Measurements from ENCODE around the gene AFAP1. TPM values are rescaled to one million over a fixed set of nuclear protein-coding genes. Genes with fewer than 3 reads are reported as not detected.
A peak's percentile ranks its signal among the peaks of the same experiment; 100 is the strongest.

AFAP1 gene
- total and polyA plus RNA-seq, 2 of the 8 experiments (the other 6 are each of a cell fraction or from before 2014, with no cell fraction given) = 3.6 to 18.2 TPM

DNA sequence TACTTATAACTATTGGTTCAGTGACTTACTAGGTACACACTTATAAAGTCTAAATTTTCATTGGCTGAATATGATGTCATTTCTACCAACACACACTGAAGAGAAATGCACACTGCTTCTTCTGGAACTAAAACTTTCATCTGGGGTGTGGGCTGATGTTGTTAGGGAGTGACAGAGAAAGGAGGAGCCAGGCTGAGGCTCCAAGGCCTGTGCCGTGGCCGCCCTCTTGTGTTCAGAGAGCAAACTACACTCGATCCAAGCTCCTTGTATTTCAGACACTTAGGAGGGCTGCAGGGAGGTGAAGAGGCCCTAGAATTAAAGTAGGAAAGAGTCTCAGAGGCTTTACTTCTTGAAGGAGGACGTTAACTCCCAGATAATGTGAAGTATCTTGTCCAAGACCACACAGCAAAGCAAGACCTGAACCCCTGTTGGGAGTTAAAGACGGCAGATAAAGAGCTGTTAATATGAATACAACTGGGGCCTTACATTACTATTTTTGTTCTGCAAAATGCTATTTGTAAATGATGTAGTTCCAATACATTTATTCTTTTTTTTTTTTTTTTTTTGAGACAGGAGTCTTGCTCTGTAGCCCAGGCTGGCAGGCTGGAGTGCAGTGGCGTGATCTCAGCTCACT is 137.5 kb downstream of the AFAP1 start:
- Histone ChIP-seq H3K18ac (ENCODE audit: extremely low read depth, low read length) (no peak overlapping the region), H3K9ac (replicated peaks in 1 of 4; ENCODE audit: extremely low read depth in 1 of 4, low read depth in 3 of 4, low read length in 3 of 4) (no peak overlapping the region), H2BK5ac (ENCODE audit: low read depth, low read length) (no peak overlapping the region), H3K4me2 (ENCODE audit: insufficient read depth in 1 of 2, low read depth in 2 of 2, low read length in 2 of 2) (no peak overlapping the region), H2BK20ac (ENCODE audit: low read length) (no peak overlapping the region), H3K27ac (ENCODE audit: low read depth, low read length) (no peak overlapping the region), H4K5ac (ENCODE audit: insufficient read length, low read depth, low read length) (no peak overlapping the region), H3K27me3 (replicated peaks in 1 of 4; ENCODE audit: control insufficient read depth in 3 of 4, extremely low read depth in 1 of 4, insufficient read depth in 3 of 4, low read length in 3 of 4) (no peaks in the 10 kb centered on the region), H3K79me1 (ENCODE audit: low read depth, low read length) (no peaks in the 10 kb centered on the region), H4K8ac (ENCODE audit: extremely low read depth, insufficient read depth, low read length) (no peak overlapping the region), H3K36me3 (ENCODE audit: control insufficient read depth in 2 of 4, insufficient read depth in 4 of 4, low read length in 3 of 4) (peaks cover 0 to 8% (median 4%) of the 10 kb centered on the region in 4 experiments; a peak in 6 of 8 replicates), H3K4me3 (ENCODE audit: extremely low read depth in 1 of 4, insufficient read depth in 2 of 4, low read depth in 3 of 4, low read length in 4 of 4) (no peak overlapping the region), H3K56ac (replicated peaks; ENCODE audit: insufficient read length, low read depth, low read length) (no peak overlapping the region), H4K20me1 (replicated peaks in 1 of 2; ENCODE audit: control insufficient read depth in 1 of 2, insufficient read depth in 2 of 2, low read length in 2 of 2) (no peaks in the 10 kb centered on the region), H3K79me2 (ENCODE audit: control insufficient read depth in 1 of 2, insufficient read depth in 2 of 2, low read length in 2 of 2) (no peaks in the 10 kb centered on the region), H2BK120ac (replicated peaks; ENCODE audit: low read depth, low read length) (no peak overlapping the region), H4K91ac (replicated peaks; ENCODE audit: insufficient read length, low read length) (no peak overlapping the region), H2AK5ac (ENCODE audit: low read depth, low read length) (no peak overlapping the region), H3K23me2 (ENCODE audit: low read depth, low read length) (no peaks in the 10 kb centered on the region), H3K4ac (replicated peaks; ENCODE audit: insufficient read length, low read depth, low read length) (no peak overlapping the region), H2BK12ac (ENCODE audit: low read depth, low read length) (no peak overlapping the region), H3K14ac (ENCODE audit: insufficient read length) (no peak overlapping the region), H3K9me3 (ENCODE audit: insufficient read depth in 2 of 2, low read depth in 1 of 2, low read length in 1 of 2) (peaks cover 4 to 6% of the 10 kb centered on the region in 2 experiments; a peak in 2 of 4 replicates), H2AFZ (ENCODE audit: low read length) (no peak overlapping the region), H3K4me1 (replicated peaks in 1 of 4; ENCODE audit: control insufficient read depth in 3 of 4, insufficient read depth in 4 of 4, low read length in 3 of 4) (peaks cover 11 to 20% (median 17%) of the 10 kb centered on the region in 4 experiments), H3K23ac (ENCODE audit: insufficient read length) (no peak overlapping the region), H2BK15ac (ENCODE audit: low read length) (no peak overlapping the region)
- FAIRE-seq = peak; percentile 42
- POLR2A ChIA-PET (ENCODE audit: partially characterized antibody) = interaction anchor here (0.6 kb wide), 1 partner anchor 176 kb away, joined by 4 read pairs; no protein-coding TSS in a partner anchor
- CTCF ChIA-PET (ENCODE audit: partially characterized antibody) = interaction anchor here (0.6 to 11.1 kb wide), 54 partner anchors 8 to 1714 kb away, joined by 3 to 180 read pairs (median 4); partner anchors contain the start of gene AFAP1
- DNase-seq (ENCODE audit: low read depth in 1 of 2, low spot score in 2 of 2) = peak; percentile 39 to 95
- 31% methylated on average over 6 of the region's 6 CpGs; no CpG with 5 or more reads in 1 of the 2 experiments for WGBS, 2 experiments (ENCODE audit: extremely low coverage in 1 of 2, insufficient coverage in 1 of 2, insufficient read length in 1 of 2, insufficient replicate concordance in 2 of 2, low coverage in 1 of 2, low lambda C conversion rate in 2 of 2, missing lambda C conversion rate in 1 of 2)
- TF ChIP-seq SUZ12 (IDR thresholded peaks at IDR 0.05; ENCODE audit: low read length) = no peak
- peak in 1 of 2 experiments; percentile 40; a peak in 1 of 4 replicates for TF ChIP-seq SIN3A (conservative IDR thresholded peaks at IDR 0.05 in 1 of 2, IDR thresholded peaks at IDR 0.05 in 1 of 2; ENCODE audit: low read depth in 1 of 2, low read length in 2 of 2)
- no peak for TF ChIP-seq RBBP5 (IDR thresholded peaks at IDR 0.05; ENCODE audit: borderline replicate concordance, low read depth, low read length)
- no peak for TF ChIP-seq CHD2 (IDR thresholded peaks at IDR 0.05; ENCODE audit: low read length)
- TF ChIP-seq POU5F1 (IDR thresholded peaks at IDR 0.05; ENCODE audit: low read depth, low read length) = no peak
- no peak for TF ChIP-seq SP1 (IDR thresholded peaks at IDR 0.05; ENCODE audit: low read depth, low read length)
- TF ChIP-seq CREB1 (IDR thresholded peaks at IDR 0.05) = no peak
- TF ChIP-seq KDM1A (IDR thresholded peaks at IDR 0.05; ENCODE audit: borderline replicate concordance, low read length) = no peak
- TF ChIP-seq RAD21 (IDR thresholded peaks at IDR 0.05 in 1 of 2, conservative IDR thresholded peaks at IDR 0.05 in 1 of 2; ENCODE audit: low read depth in 2 of 2, low read length in 2 of 2) = peak; percentile 80 to 85
- no peak for TF ChIP-seq JUN (IDR thresholded peaks at IDR 0.05; ENCODE audit: low read depth, low read length)
- TF ChIP-seq PHF8 (conservative IDR thresholded peaks at IDR 0.05; ENCODE audit: low read depth, low read length) = no peak
- TF ChIP-seq CHD1 (IDR thresholded peaks at IDR 0.05; ENCODE audit: low read depth, low read length) = no peak

Data from H1 (cell line).